ENCODE data around the gene CLDN4. TPM values are rescaled to one million over a fixed set of nuclear protein-coding genes. Genes with fewer than 3 reads are reported as not detected.

The CLDN4 gene
- total and polyA plus RNA-seq, 9 of the 15 experiments (the other 6 are each of a cell fraction or from before 2014, with no cell fraction given) = 0.05 to 0.60 (median 0.06) TPM; not detected in 3

DNA sequence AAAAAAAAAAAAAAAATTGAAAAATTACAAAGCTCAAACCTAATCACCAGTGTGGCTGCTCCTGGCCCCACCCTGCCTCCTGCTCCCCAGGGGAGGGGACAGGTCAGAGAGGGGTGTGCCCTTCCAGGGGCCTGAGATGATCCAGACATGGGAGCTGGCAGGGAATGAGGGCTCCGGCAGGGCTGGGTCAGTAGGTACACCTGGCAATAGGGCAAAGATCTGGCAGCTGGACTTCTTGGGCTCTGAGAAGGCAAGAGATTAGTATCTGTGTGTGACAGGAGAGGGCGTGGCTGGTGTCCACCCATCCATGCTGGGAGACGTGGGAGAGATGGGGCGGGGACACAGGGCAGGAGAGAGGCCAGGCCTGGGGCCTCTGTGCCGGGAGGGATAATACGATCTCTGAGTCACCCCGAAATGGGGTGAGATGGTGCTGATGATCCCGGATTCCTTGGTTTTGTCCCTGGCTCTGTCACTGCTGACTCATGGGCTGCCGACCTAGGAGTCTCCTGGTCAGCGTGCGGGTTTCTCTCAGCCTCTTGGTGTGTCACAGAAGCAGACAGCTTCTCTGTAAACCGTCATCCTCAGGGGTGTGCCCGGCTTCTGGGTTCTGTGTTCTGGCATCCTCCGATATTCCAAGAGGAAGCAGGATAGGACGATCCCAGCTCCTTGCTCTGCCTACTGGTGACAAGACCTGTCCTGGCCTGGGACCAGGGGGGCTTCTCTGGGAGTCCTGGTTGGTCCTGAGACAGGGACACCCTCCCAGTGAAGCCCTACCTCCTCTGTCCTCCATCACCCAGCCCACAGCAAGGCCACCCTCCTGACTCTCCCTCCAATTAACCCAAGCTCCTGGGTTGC is 8.2 kb upstream of the CLDN4 start (continued):
- TF ChIP-seq GATA2 (CRISPR knock-in tag; IDR thresholded peaks at IDR 0.05) (peak; percentile 94), ZBTB5 (IDR thresholded peaks at IDR 0.05) (no peak), ZNF766 (CRISPR knock-in tag; conservative IDR thresholded peaks at IDR 0.05) (peak; percentile 47; the same call in 1 of the 2 replicates), FOS (IDR thresholded peaks at IDR 0.05; ENCODE audit: extremely low read depth, insufficient read length) (peak; percentile 72), E4F1 (CRISPR knock-in tag; IDR thresholded peaks at IDR 0.05; ENCODE audit: borderline replicate concordance) (no peak), DMBX1 (CRISPR knock-in tag; IDR thresholded peaks at IDR 0.05; ENCODE audit: borderline replicate concordance) (no peak), ELF4 (CRISPR knock-in tag; IDR thresholded peaks at IDR 0.05) (peak; percentile 14; the same call in 1 of the 2 replicates), THRA (IDR thresholded peaks at IDR 0.05) (no peak), KLF10 (CRISPR knock-in tag; IDR thresholded peaks at IDR 0.05) (no peak), NCOR1 (IDR thresholded peaks at IDR 0.05) (no peak), CREB3L1 (IDR thresholded peaks at IDR 0.05; ENCODE audit: borderline replicate concordance, low read depth) (no peak), SRSF3 (IDR thresholded peaks at IDR 0.05; ENCODE audit: insufficient read depth, low read length) (no peak)

Measured in K562 (cell line).